Measurements from ENCODE around the gene TRIM44.

- TF ChIP-seq, protein P1, sequence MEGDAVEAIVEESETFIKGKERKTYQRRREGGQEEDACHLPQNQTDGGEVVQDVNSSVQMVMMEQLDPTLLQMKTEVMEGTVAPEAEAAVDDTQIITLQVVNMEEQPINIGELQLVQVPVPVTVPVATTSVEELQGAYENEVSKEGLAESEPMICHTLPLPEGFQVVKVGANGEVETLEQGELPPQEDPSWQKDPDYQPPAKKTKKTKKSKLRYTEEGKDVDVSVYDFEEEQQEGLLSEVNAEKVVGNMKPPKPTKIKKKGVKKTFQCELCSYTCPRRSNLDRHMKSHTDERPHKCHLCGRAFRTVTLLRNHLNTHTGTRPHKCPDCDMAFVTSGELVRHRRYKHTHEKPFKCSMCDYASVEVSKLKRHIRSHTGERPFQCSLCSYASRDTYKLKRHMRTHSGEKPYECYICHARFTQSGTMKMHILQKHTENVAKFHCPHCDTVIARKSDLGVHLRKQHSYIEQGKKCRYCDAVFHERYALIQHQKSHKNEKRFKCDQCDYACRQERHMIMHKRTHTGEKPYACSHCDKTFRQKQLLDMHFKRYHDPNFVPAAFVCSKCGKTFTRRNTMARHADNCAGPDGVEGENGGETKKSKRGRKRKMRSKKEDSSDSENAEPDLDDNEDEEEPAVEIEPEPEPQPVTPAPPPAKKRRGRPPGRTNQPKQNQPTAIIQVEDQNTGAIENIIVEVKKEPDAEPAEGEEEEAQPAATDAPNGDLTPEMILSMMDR (IDR thresholded peaks at IDR 0.05), result no peak
- no peak for TF ChIP-seq POLR2A (IDR thresholded peaks at IDR 0.05)
Measured at GRCh38 chr11:35822815-35823495, 160.4 kb downstream of the TRIM44 start.
